GM12864 (cell line): ENCODE data around the gene MED27.
A peak's percentile ranks its signal among the peaks of the same experiment; 100 is the strongest.

Experiments
- DNase-seq: peaks from one replicate; pipeline ENCODE4 v3.0.0-alpha.2; 2011; ENCODE audit warnings: low read depth
- H3K4me3 ChIP-seq: 2 replicates; pipeline ENCODE4 v1.5.1; 2011; ENCODE audit warnings: mild to moderate bottlenecking, low read depth, low read length, control low read depth
- CTCF ChIP-seq: IDR thresholded peaks from 2 replicates; pipeline ENCODE4 v1.5.1; 2011; ENCODE audit warnings: low read depth, mild to moderate bottlenecking, moderate library complexity, low read length, control low read depth, inconsistent platforms; ENCODE audit errors: missing control alignments

The MED27 gene

DNA sequence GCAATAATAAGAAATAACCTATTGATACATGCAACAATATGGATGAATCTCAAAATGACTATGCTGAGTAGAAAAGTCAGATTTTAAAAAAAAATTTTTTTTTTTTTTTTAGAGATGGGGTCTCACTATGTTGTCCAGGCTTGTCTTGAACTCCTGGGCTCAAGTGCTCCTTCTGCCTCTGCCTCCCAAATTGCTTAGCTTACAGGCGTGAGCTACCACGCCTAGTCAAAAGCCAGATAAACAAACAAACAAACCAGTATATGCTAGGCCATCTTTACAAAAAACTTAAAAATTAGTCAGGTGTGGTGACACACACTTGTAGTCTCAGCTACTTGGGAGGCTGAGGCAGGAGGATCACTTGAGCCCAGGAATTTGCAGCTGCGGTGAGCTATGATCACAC is 79.0 kb downstream of the MED27 start:
- H3K4me3 ChIP-seq = no peak overlapping the region
- DNase-seq = no peak
- no peak for TF ChIP-seq CTCF

- DNase-seq = peak; percentile 4
- H3K4me3 ChIP-seq = no peak overlapping the region
- no peak for TF ChIP-seq CTCF
Observed at GRCh38 chr9:131999692-132000551, 79.7 kb downstream of the MED27 start.

- no peak for TF ChIP-seq CTCF
- H3K4me3 ChIP-seq = no peak overlapping the region
- DNase-seq = no peak
Observed at GRCh38 chr9:131997779-131998178, 81.9 kb downstream of the MED27 start.

DNA sequence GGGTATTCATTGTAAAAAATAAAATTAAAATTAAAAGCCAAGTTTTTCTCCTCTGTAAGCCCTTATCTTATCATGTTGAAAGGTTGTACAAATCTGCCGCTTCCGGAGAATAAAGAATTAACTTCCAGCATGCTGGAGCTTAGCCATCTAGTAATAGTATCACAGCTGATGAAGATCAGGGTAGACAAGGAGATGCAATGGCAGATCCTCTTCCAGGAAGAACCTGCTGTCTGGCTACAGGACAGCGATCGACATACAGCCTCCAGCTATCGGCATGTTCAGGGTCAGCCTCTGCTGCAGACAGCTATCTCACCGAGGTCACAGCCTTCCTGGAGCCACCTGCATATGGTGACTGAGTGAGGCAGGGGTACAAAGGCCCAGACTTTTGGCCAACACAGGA is 82.6 kb downstream of the MED27 start:
- no peak for TF ChIP-seq CTCF
- no peak overlapping the region for H3K4me3 ChIP-seq
- DNase-seq = no peak

GRCh38 chr9:131995382-131995781 is 84.3 kb downstream of the MED27 start:
- TF ChIP-seq CTCF = no peak
- no peak for DNase-seq

DNA sequence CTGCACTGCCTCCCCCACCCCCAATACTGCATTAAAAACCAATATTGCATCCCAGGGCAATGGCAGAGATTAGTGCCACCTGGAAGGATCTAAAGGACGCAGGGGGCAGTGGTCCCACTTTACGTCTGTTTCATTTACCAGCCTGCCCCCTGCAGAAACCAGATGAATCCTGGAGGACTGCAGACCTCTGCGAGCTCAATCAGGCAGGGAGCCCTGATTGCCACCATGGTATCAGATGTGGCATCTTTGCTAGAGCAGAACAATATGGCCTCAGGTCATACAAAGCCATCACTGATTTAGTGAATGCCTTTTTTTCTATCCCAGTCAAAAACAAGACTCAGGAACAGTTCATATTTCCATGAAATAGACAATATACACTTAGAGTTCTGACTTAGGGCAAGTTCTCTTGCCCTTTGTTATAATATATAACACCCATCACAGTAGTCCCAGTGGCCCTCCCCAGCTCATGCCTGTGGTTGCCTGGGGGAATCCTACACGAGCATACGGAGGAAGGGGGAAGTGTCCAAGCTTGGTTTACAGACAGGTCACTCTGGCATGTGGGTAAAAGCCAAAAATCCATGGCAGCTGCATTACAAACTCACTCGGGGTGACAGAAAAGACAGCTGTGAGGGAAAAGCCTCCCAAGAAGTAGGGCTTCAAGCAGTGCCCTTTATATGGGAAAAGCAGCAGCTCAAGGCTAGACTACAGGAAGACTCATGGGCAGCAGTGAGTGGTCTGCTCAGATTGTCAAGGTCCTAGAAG is 85.1 kb downstream of the MED27 start:
- DNase-seq = no peak
- TF ChIP-seq CTCF = no peak

More at GRCh38 chr9:131995382-131995781, 84.3 kb downstream of the MED27 start:
- H3K4me3 ChIP-seq = no peak overlapping the region

More for the DNA sequence above, 85.1 kb downstream of the MED27 start:
- no peak overlapping the region for H3K4me3 ChIP-seq
